Measurements from ENCODE around the gene HSPA12A.

HSPA12A gene

GRCh38 chr10:116770281-116770680 is 27.9 kb upstream of the HSPA12A start:
- no peak for FAIRE-seq

GRCh38 chr10:116769791-116770190 is 27.4 kb upstream of the HSPA12A start:
- FAIRE-seq: no peak

DNA sequence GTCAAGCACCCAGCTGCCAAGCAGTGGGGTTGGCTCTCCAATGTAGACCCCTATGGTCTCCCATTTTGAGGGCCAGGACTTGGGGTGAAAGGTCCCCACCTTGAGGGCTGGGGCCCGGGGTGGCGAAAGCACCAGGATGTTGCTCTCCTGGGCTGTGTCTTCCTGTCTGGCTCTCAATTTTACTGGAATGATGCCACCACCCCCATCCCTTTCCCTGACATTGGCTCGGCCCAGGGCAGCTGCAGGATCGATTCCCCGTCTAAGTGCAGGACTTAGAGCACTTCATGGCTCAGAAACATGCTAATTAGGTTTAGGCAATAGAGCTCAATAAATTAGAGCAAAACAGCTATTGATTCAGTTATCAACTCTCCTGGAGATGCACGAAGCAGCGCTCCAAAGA is 27.0 kb upstream of the HSPA12A start:
- FAIRE-seq: no peak

GRCh38 chr10:116768786-116769185 is 26.4 kb upstream of the HSPA12A start:
- no peak for FAIRE-seq

GRCh38 chr10:116766837-116767634 is 24.7 kb upstream of the HSPA12A start:
- no peak for FAIRE-seq

DNA sequence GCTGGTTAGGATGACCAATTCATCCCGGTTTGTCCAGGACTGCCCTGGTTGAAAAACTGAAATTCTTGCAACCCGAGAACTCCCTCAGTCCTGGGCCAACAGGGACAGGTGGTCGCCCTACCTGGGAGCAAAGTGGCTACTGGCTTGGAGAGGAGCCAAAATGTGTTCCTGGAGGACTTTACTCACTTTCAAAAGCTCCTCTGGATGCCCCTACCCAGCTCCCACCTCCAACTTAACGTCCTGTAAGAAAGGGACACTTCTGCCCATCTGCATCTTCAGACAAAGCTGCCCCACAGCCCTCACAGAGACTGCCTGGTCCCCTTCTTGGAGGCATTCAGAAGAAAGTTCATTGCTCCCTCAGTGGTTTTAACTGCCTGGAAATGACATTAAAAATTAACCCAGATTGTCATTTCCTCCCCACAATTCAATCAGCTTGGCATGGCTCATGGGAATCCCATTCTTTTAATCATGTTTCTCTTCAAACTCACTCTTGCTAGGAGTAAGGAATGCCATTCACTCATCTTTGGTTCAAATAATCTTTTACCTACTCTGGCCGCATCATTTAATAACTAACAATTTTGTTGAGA is 24.0 kb upstream of the HSPA12A start:
- no peak for FAIRE-seq

DNA sequence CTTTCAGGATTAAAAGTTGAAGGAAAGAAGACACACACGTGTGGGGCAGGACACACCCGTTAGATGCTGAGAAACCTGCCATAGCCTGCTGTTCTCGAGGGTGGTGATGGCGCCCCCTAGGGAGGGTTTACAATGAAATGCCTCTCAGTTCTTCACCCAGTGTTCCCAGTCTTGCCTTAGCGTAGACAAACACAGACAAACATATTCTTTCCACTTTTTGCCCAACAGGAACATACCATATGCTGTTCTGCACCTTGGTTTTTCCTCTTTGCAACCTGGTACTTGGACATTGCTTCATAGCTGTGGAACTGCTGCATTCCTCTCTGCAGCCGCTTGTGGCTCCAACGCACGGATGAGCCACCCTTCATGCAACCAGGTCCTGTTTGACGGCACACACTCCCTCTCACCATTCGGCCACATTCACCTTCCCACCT is 23.3 kb upstream of the HSPA12A start:
- FAIRE-seq: no peak

GRCh38 chr10:116764979-116765378 is 22.6 kb upstream of the HSPA12A start:
- no peak for FAIRE-seq

- no peak for FAIRE-seq
These were observed 21.1 kb upstream of the HSPA12A start for GRCh38 chr10:116763440-116763839.

GRCh38 chr10:116761883-116762282 is 19.5 kb upstream of the HSPA12A start:
- no peak for FAIRE-seq

DNA sequence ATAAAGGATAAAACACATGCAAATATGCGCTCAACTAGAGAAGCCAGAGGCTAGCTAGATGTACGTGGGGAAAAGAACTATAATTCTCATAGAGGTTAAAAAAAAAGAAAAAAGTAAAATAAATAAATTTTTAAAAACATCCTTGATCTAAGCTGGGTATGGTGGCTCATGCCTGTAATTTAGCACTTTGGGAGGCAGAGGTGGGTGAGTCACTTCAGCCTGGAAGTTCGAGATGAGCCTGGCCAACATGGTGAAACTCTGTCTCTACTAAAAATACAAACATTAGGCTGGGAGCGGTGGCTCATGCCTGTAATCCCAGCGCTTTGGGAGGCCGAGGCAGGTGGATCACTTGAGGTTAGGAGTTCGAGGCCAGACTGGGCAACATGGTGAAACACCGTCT is 18.6 kb upstream of the HSPA12A start:
- FAIRE-seq: no peak

- FAIRE-seq: no peak
These were observed 14.9 kb upstream of the HSPA12A start for GRCh38 chr10:116757246-116757645.

- FAIRE-seq: no peak
These were observed 13.9 kb upstream of the HSPA12A start for GRCh38 chr10:116756277-116756676.

GRCh38 chr10:116753759-116754158 is 11.4 kb upstream of the HSPA12A start:
- FAIRE-seq: no peak

GRCh38 chr10:116752969-116753665 is 10.8 kb upstream of the HSPA12A start:
- no peak for FAIRE-seq

- FAIRE-seq: no peak
These were observed 10.2 kb upstream of the HSPA12A start for GRCh38 chr10:116752563-116752962.

GRCh38 chr10:116748471-116748870 is 6.1 kb upstream of the HSPA12A start:
- no peak for FAIRE-seq

- FAIRE-seq: no peak
These were observed 5.7 kb upstream of the HSPA12A start for GRCh38 chr10:116748041-116748440.

- FAIRE-seq: no peak
These were observed 5.0 kb upstream of the HSPA12A start for GRCh38 chr10:116747325-116747724.

DNA sequence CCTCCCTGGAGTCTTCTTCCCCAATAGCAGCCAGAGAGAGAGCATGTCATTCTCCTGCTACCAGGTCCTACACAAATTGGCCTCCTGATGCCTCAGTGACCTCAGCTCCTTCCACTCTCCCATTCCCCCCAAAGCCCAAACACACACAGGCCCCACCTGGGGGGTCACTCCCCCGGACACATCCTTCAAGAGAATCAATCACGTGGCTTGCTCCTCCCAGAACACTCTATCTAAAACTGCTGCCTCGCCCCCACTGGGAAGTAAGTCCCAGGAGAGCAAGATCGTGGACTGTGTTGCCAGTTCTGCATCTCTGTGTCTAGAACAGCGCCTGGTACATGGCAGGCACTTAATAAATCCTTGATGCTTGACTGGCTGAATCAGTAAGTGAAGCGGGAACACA is 2.5 kb upstream of the HSPA12A start:
- FAIRE-seq: no peak

GRCh38 chr10:116744163-116744753 is 1.9 kb upstream of the HSPA12A start:
- no peak for FAIRE-seq

DNA sequence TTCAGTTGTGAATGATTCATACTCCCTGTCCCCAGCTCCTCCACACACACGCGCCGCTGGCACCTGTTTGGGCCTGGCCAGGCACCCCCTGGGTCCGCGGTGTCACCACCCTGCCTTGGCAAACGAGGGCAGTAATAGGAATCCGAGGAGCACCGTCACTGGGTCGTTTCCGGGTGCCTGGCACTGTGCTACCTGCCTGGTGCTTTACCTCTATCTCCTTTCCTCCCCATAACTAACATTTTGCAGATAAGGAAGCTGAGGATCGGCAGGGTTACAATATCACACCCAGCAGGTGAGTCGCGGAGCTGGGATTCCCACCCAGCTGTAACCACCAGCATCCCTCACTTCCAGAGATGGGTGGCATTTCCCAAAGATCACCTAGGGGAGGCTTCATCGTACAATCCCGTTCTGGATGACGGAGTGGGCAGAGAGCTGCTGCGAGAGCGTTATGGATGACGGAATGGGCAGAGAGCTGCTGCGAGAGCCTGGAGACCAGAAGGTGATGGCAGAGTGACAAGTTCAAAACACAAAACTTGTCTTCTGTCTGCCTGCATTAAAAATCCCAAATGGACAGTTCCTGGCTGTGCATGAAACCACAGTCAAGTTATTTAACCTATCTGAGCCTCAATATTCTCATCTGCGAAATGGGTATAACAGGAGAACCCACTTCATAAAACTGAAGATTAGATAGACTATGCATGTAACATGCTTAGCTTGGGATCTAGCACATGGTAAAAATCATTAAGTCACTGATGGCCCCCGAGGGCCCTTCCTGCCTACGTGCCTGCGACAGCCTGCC is 1.1 kb upstream of the HSPA12A start:
- FAIRE-seq: no peak
